GM18520 (cell line): ENCODE data around the gene CAPN13.

Experiments used
- ATAC-seq: cut with Tn5 transposase; IDR thresholded peaks from one replicate; pipeline ENCODE4 v1.9.1; 2021; ENCODE audit not compliant: unreplicated experiment

Gene CAPN13

DNA sequence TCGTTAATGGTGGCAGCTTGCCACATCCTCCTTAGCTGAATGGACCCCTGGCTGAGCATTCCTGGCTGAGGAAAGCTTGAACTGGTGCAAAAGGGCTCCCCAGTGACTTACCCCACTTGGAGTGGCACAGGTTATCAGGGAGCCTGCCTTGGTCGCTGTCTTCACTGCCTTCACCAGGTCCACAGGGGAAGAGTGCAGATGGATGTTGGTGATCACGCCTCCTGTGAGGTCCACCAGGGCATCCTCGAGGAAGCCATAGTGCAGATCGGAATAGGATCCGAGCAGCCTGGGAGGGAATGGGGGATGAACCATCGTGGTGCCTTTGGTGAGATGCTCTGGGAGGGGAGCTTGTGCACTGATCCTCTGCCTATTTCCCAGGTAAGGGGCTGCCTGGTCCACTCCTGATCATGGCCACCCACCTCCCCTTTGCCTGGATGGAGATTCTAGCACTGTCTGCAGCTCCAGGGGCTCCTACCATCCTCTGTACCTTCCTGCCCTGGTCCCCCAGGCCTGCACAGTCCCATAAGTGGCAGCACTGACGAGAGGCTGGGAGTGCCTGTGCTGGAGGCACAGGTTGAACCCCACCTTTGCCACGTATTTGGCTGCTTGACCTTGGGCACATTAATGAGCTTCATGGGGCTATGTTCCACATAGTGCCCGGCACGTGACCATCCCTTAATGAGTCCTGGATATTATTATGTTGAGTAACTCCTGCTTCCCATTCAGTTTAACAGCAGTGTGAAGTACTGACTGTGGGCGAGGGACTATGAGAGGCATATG lies 43.0 kb downstream of the CAPN13 start:
- no peak for ATAC-seq

DNA sequence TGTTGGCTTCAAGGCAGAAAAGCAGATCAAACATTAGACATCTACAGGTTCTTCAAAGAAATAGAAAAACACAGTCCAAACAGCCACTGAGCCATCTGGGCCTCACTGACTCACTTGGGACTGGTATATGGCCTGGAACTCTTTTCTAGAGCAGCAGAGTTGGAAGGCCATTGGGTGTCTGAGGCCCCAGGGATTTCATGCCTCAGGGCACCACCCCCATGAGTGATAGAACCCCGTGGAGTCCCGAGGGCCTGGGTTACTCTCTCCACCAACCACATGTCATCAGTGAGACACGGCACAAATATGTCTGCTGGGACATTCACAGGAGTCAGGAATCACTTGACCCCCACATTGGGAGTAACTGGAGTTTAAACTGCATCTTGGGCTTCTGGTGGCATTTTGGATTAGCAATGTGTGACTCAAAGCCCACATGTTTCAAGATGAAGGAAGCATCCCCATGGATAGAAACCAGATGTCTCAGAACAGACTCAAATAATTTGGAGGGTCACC lies 44.0 kb downstream of the CAPN13 start:
- ATAC-seq: no peak

DNA sequence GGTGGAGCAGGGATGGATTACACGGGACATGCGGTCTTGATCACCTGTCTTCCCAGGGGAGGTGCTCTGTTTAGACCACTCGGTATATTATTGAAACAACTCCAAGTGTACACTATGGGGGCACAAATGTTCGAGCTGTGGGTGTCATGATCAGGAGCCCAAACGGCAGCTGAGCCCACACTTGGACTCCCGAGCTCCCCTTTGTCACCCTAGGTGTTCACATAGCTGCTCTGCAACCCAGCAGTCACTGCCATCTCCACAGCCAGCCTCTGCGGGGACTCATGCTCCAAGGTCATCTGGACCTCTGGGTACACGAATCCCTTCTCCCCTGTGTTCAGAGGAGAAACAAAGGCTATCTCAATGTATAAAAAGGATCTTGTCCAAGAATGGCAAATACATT lies 46.0 kb downstream of the CAPN13 start:
- no peak for ATAC-seq

DNA sequence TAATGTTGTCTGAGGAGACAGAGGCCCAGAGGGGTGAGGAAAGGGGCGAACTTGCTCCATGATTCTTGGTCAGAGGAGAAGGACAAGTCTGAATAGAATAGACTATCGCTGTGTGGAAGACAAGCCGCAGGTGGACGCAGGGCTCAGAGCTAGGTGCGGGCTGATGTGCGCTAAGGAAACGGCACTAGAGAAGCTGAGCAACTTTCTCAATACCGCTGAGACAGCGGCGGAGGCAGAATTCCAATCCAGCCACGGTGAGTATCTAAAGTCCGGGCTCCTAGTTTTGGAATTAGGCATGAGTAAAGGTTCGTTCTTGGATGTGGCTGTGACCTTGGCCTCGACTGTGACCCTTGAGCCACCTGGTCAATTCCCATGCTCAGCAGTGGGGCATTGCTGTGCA lies 47.8 kb downstream of the CAPN13 start:
- ATAC-seq: no peak

DNA sequence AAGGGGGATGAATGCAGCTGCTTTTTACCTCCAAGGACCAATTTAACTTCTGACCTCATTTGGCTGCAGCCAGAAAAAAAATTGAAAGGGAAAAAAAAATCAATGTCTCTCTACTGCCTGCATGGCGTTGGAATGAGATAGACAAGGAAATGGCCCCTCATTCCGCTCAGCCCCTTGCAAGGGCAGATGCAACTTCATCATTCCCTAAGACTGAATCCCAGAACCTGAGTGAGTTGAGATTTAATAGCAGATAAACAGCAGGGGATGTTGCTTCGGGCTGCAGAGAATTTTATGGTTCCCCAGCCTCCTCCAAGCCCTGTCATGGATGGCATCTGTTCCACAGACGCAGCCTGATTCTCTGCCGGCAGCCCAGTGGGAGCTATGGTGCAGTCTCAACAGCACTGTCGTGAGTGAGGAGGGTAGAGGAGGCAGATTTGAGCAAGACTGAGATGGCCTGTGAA lies 49.0 kb downstream of the CAPN13 start:
- no peak for ATAC-seq

DNA sequence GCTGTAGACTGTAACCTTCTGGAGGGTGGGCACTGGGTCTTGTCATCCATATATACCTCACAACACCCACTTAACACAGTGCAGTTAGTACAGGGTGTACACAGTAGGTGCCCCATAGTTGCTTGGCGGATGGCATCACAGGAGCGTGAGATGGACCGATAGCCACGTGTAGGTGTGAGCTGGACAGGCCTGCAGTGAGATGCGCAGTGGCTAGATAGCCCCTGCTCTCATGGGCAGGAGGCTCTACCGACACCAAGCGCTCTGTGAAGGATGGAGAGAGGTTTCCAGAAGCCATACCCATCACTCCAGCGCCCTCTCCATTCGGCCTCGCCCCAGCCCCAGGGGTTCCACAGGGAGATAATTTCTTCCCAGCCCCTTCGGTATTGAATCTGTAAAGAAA lies 49.5 kb downstream of the CAPN13 start:
- no peak for ATAC-seq

DNA sequence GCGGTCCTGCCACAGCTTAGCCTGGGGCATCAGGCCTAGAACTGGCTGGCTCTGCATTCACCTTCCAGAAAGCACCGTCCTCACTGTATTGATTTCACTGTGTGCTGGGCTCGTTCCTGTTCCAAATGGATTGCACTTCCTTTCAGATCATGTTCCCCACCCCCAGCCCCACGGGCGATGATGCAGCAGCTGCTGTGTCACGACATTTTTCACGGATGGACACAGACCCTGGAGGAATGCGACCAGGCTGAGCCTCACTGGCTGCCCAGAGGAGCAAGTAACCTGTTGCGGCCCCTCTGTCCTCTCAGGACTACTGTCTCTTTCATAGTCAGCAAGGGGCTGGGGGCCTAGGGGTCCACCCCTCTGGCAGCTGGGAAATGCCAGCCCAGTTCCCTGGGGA lies 50.3 kb downstream of the CAPN13 start:
- no peak for ATAC-seq

DNA sequence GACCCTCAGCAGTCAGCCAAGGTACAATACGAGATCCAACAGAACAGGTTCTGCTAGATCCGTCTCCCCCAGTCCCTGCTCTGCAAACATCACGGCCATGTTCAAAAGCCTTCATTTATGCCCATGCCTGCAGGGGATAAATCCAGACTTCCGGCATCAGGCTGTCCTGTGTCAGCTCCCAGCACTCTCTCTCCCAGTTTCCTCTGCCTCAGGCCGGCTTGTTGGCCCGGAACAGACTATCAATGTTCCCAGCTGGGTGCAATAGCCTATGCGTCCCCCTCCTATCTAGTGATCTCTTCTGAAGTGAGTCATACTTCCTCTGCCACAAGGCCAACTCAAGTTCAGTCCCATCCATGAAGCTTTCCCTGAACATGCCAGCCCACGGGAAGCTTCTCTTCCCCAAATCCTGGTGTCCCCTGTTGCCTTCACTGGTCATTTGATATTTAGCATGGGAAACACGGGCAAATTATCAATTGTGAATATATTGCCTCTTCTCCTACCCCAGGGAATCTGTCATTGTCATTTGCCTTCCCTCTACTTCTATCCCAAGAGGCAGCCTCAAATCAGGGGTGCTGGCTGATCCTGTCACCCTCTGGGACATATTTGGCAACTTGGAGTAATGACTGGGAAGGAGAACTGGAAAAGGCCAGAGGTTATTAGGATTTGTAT lies 51.1 kb downstream of the CAPN13 start:
- ATAC-seq: no peak

DNA sequence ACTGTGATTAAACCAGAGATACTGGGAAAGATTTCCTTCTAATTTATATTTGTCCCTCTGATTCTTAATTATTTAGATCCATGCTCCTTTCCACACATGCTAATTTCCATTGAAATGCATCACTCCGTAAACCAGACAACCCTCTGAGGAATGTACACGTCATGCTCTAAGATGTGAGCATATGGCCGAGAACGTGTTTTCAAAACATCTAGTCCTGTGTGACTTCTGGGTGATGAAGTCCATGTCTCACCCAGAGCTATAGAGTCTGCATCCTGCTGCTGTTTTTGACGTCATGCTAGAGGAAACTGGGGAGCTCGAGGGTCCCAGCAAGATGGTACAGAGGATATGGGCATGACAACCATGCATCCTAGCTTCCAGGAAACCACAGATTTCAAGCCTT lies 53.6 kb downstream of the CAPN13 start:
- ATAC-seq: no peak

DNA sequence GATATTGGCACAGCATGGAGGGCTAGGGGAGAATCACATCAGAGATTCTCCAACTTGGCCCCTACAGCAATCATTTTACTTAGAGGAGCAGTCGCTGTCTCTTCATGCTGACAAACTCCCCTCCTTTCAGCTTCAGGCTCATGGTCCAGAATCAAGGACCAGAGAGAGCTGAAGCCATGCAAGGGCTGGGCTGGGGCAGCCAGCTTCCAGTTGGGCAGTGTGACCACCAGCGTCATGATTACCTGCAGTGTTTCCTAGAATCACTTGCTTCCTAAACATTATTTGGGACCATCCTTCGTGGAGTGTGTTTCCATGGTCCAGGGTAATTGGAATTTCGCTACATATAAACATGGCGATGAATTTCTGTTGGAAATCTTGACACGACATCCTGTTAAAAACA lies 54.4 kb downstream of the CAPN13 start:
- no peak for ATAC-seq

DNA sequence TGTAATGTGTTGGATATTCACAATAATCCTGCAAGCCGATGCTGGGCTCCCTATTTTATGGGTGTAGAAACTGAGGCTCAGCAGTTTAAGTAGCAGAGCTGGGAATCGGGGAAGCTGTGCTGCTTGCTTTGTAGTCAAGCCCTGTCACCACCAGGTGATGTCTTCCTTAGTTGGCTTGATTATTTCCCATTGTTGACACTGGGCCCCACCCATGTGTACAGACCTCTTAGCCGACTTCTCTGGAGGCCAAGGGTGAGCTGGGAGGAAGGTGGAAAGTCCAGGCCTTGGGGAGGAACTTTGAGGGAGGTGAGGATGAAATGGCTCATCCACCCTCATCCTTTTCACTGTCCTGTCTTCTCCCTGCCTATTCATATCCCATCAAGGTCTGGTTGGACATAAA lies 60.0 kb downstream of the CAPN13 start:
- no peak for ATAC-seq

DNA sequence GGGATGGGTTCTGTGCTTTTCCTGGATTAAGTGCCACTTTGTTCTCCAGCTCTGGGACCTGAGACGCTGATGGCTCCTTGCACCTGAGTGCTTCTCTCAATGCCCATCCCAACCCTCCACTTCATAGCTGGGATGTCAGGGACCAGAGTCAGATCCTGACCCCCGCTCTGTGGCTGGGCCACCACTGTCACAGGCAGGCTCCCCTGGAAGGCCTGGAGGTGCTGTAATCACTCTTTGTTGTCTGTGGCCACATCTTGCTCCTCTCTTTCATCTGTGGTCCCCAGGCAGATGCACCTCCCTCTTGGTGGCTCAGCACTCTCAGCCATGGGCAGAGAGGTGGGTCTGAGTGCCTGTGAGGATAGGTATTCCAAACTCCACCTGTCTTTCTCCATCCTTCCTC lies 62.4 kb downstream of the CAPN13 start:
- no peak for ATAC-seq

DNA sequence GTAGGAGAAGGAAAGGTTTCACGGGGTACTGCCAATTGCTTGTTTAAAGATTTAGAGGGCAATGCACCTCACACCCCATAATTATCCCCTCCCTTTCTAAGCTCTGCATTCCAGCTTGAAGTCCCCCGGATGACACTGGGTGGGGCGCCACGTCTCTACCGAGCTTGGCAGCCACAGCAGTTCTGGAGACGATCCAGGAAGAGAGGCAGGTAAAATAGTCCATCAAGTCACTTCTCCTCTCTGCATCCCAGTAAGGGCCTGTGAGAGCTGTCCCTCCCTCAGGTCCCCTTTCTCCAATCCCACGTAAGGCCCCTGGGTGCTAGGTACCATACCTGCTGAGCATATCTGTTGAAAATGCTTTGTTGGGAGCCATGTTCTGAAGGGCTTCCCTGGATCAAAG lies 65.7 kb downstream of the CAPN13 start:
- no peak for ATAC-seq

DNA sequence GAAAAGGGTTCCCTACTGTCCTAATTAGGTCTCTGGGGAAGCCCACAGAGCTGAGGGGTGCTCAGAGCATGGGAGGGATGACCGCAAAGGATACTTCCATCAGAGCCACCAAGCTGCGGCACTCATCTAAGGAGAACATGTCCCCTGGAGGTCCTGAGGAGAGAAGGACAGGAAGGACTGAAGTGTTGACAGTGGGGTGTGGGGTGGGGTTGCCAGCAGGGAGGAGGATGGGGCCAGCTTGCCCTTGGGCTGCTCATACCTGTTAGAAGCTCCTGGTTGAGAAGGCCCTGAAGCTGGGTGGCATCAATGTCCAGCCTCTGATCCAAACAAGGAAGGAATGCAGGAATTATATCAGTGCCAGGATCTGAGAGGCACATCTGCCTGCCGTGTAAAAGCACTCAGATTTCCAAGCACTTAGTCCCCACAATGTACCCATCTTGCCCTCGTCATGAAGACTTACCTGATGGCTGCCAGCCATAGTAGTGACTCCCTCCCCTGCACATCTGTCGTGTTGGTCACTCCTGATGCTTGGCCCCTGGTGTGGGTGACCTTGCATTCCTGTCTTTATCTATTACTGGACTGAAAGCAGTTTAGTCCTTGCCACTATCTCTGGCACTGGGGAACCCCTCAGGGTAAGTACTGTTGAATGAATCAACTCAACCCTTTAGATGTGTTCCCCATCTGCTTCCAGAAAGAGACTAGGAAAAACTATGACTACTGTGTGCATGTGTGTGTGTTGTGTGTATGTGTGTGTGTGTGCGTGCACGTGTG lies 68.9 kb downstream of the CAPN13 start:
- no peak for ATAC-seq

DNA sequence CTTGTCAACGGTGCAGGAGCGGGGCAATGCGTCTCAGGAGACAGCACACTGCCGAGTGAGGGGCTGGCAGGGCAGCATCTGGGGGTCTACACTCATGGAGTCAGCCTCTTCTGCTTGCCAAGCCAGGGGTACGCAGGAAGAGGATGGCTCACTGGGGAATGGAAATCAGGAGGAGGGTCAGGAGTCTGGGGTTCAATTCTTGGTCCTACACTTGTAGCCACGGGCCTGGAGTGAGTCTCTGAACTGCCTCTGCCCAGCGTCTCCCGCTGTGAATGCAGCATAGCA lies 70.0 kb downstream of the CAPN13 start:
- no peak for ATAC-seq

DNA sequence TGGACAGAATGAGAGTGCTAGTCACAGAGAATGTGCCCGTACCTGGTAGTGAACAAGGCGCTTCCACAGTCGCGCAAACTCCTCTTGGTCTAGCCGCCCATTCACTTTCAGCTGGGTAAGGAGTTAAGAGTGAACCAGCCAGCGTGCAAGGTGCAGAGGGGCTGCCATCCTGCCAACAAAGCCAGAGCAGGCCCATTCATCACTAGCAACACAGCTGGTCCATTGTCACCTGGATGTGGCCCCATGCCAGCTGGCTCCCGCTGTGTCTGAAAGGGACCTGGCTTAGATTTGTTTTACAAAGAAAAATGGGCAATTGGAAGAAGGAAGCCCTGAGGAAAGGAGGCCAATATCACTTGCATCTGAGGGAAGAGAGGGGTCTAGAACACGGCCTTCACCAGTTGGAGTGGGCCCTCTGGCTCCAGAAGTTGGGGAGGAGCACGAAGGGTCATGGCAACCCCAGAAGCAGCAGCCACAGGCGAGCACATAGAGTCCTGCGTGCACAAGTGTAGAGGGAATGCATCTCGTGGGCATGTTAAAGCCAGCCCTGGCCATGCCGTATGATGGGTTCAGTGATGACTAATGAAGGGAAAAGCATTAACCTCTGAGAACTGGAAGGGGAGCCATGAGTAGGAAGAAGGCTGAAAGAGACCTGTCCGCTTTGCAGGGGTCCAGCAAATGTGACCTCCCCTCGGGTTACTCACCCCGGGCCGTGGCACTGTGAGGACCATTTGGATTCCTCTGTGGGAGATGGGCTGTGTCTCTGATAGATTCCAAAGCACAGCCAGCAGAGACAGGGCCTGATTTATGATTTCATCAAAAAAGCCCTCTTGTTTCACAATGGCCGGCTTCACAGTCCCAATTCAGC lies 70.6 kb downstream of the CAPN13 start:
- ATAC-seq: no peak

DNA sequence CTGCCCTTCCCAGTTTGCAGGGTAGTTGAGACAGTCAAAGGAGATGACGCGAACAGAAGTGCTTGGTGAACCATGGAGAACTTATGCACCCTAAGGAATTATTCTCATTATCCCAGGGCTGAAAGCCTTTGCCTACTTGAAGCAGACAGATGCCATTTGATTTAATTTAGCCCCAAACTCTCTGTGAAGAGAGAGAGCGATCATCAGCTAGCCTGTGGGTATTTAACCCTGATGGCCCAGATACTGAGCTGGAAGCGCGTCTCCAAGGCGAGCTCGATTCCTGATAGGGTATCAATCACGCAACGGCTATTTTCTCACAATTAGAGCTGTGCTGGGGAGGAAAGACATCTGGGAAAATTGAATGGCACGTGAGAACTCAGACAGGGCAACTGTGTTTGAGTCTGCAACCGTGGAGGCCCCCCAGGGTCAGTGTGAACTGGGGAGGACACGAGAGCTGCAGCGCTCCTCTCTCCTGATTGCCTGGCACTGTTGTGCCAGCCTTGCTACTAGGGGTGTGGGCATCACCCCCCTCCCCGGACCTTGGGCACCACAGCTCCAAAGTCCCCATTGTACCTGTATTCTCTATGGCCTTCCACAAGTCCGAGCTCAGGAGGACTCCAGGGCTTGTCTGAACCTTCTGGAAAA lies 73.2 kb downstream of the CAPN13 start:
- no peak for ATAC-seq

DNA sequence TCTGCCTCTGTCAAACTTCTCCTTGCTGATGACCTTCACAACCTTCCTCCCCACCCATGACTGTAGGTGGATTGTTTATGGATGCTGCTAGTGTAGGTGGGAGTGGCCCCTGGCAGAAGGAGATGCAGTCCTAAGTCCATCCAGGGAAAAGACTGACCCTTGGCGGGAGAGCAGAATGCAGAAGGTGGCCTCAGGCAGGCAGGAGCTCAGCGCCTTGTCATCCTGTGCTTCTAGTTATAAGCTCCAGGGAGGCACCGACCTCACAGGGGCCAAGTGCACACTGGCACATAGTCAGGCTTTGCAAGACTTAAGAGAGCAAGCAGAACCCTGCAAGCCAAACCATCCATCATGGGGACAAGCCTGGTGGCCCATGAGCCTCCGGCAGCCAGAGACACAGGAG lies 74.4 kb downstream of the CAPN13 start:
- no peak for ATAC-seq

DNA sequence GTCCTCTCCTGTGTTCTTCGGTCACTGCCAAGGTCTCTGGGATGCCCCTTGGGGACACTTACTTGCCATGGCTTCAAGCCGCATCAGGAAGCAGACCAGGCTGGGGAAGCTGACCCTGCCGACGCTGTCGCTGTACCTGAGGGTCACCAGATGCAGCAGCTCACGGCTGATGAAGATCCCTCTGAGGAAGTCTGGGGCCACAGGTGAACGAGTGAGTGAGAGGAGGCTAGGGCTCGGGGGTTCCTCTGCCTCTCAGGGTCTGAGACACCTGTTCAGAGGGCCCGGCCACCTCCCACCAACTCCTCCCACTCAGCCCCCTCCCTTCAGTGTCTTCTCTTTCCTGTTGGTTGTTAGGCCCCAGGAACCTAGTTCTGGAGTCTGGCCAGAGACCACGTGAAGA lies 74.9 kb downstream of the CAPN13 start:
- ATAC-seq: no peak

DNA sequence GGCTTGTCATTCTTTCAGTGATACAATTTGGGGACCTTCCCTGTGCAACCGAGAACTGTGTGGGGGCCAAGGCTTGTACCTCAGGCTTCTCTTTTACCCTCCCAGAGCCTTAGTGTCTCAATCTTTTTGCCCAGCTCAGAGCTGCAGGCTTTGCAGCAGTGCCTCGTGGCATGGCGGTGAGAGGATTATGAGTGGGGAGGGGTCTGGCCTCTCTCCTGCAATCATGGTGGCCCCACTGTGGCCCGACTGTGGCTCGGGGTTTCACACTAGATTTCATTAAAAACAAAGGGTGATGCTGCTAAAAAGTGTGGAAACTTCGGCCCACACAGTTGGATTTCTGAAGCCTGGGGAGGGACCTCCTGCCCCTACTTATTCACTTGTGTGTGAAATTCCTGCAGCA lies 75.5 kb downstream of the CAPN13 start:
- ATAC-seq: no peak
